Measurements from ENCODE around the gene EXOC6B.

The EXOC6B gene

GRCh38 chr2:72300147-72300684 is 525.6 kb downstream of the EXOC6B start:
- TF ChIP-seq CTCF (IDR thresholded peaks at IDR 0.05; ENCODE audit: low read depth, low read length): no peak
- DNase-seq: no peak
- Histone ChIP-seq H3K27ac (no peak overlapping the region), H3K27me3 (ENCODE audit: insufficient read depth, low read depth, severe bottlenecking) (no peaks in the 10 kb centered on the region), H3K36me3 (no peaks in the 10 kb centered on the region), H3K4me3 (ENCODE audit: low read depth, low read length) (no peak overlapping the region), H3K9me3 (ENCODE audit: severe bottlenecking) (no peaks in the 10 kb centered on the region)

- H3K27me3 ChIP-seq (ENCODE audit: insufficient read depth, low read depth, severe bottlenecking): no peaks in the 10 kb centered on the region
- no peak overlapping the region for H3K4me3 ChIP-seq (ENCODE audit: low read depth, low read length)
- no peak for DNase-seq
- H3K27ac ChIP-seq: no peak overlapping the region
- no peaks in the 10 kb centered on the region for H3K36me3 ChIP-seq
- H3K9me3 ChIP-seq (ENCODE audit: severe bottlenecking): no peaks in the 10 kb centered on the region
- no peak for TF ChIP-seq CTCF (IDR thresholded peaks at IDR 0.05; ENCODE audit: low read depth, low read length)
Observed at GRCh38 chr2:72293620-72294019, 532.2 kb downstream of the EXOC6B start.

- Histone ChIP-seq H3K27ac (no peak overlapping the region), H3K27me3 (ENCODE audit: insufficient read depth, low read depth, severe bottlenecking) (no peaks in the 10 kb centered on the region), H3K9me3 (ENCODE audit: severe bottlenecking) (no peaks in the 10 kb centered on the region), H3K4me3 (ENCODE audit: low read depth, low read length) (no peak overlapping the region), H3K36me3 (no peaks in the 10 kb centered on the region)
- DNase-seq: no peak
- TF ChIP-seq CTCF (IDR thresholded peaks at IDR 0.05; ENCODE audit: low read depth, low read length): no peak
Observed at GRCh38 chr2:72292433-72292832, 533.4 kb downstream of the EXOC6B start.

GRCh38 chr2:72291059-72291458 is 534.8 kb downstream of the EXOC6B start:
- no peaks in the 10 kb centered on the region for H3K27me3 ChIP-seq (ENCODE audit: insufficient read depth, low read depth, severe bottlenecking)
- H3K36me3 ChIP-seq: no peaks in the 10 kb centered on the region
- no peaks in the 10 kb centered on the region for H3K9me3 ChIP-seq (ENCODE audit: severe bottlenecking)
- DNase-seq: no peak
- H3K27ac ChIP-seq: no peak overlapping the region
- TF ChIP-seq CTCF (IDR thresholded peaks at IDR 0.05; ENCODE audit: low read depth, low read length): no peak
- no peak overlapping the region for H3K4me3 ChIP-seq (ENCODE audit: low read depth, low read length)

- TF ChIP-seq CTCF (IDR thresholded peaks at IDR 0.05; ENCODE audit: low read depth, low read length): no peak
- H3K9me3 ChIP-seq (ENCODE audit: severe bottlenecking): no peaks in the 10 kb centered on the region
- no peaks in the 10 kb centered on the region for H3K27me3 ChIP-seq (ENCODE audit: insufficient read depth, low read depth, severe bottlenecking)
- H3K4me3 ChIP-seq (ENCODE audit: low read depth, low read length): no peak overlapping the region
- H3K36me3 ChIP-seq: no peaks in the 10 kb centered on the region
- no peak for DNase-seq
- no peak overlapping the region for H3K27ac ChIP-seq
Observed at GRCh38 chr2:72289736-72290135, 536.1 kb downstream of the EXOC6B start.

- no peak for TF ChIP-seq CTCF (IDR thresholded peaks at IDR 0.05; ENCODE audit: low read depth, low read length)
- H3K9me3 ChIP-seq (ENCODE audit: severe bottlenecking): no peaks in the 10 kb centered on the region
- no peak overlapping the region for H3K27ac ChIP-seq
- DNase-seq: no peak
- no peaks in the 10 kb centered on the region for H3K36me3 ChIP-seq
- H3K27me3 ChIP-seq (ENCODE audit: insufficient read depth, low read depth, severe bottlenecking): no peaks in the 10 kb centered on the region
- no peak overlapping the region for H3K4me3 ChIP-seq (ENCODE audit: low read depth, low read length)
Observed at GRCh38 chr2:72289283-72289682, 536.5 kb downstream of the EXOC6B start.
